GM23248 (cell line): ENCODE data around the gene C1orf53. TPM values are rescaled to one million over a fixed set of nuclear protein-coding genes. Genes with fewer than 3 reads are reported as not detected.
"Not testable (repeated sequence)": the region's sequence is repeated elsewhere in the genome, so short reads cannot be mapped to it uniquely, and the experiment has no call there.

Experiments
- DNase-seq: peaks from one replicate; pipeline ENCODE4 v3.0.0-alpha.2; 2015
- H2AFZ ChIP-seq: fragments of 200-600 bp; sonication (generic); 2 replicates; pipeline ENCODE4 v1.6.1; 2016; ENCODE audit warnings: antibody characterized with exemption
- H3F3A ChIP-seq: fragments of 200-600 bp; sonication (generic); 2 replicates; pipeline ENCODE4 v1.6.1; 2016; ENCODE audit warnings: mild to moderate bottlenecking, antibody characterized with exemption, mixed run types; ENCODE audit not compliant: insufficient read depth
- H3K27ac ChIP-seq: fragments of 200-600 bp; sonication (generic); 2 replicates; pipeline ENCODE4 v1.5.1; 2016; ENCODE audit warnings: mild to moderate bottlenecking
- H3K27me3 ChIP-seq: fragments of 200-600 bp; sonication (generic); replicated peaks from 2 replicates; pipeline ENCODE4 v1.6.1; 2016; ENCODE audit warnings: mild to moderate bottlenecking; ENCODE audit not compliant: insufficient read depth
- H3K36me3 ChIP-seq: fragments of 200-600 bp; sonication (generic); 2 replicates; pipeline ENCODE4 v1.6.1; 2016; ENCODE audit warnings: low read depth, mild to moderate bottlenecking
- H3K4me1 ChIP-seq: fragments of 200-600 bp; sonication (generic); 2 replicates; pipeline ENCODE4 v1.6.1; 2016; ENCODE audit warnings: mild to moderate bottlenecking; ENCODE audit not compliant: insufficient read depth
- H3K4me2 ChIP-seq: fragments of 200-600 bp; sonication (generic); one replicate; pipeline ENCODE4 v1.6.1; 2016; ENCODE audit warnings: mild to moderate bottlenecking; ENCODE audit not compliant: unreplicated experiment
- H3K4me3 ChIP-seq: fragments of 200-600 bp; sonication (generic); 2 replicates; pipeline ENCODE4 v1.5.1; 2016; ENCODE audit warnings: mild to moderate bottlenecking
- H3K79me2 ChIP-seq: fragments of 200-600 bp; sonication (generic); 2 replicates; pipeline ENCODE4 v1.6.1; 2016; ENCODE audit warnings: mild to moderate bottlenecking; ENCODE audit not compliant: insufficient read depth
- H3K9ac ChIP-seq: fragments of 200-600 bp; sonication (generic); 2 replicates; pipeline ENCODE4 v1.6.1; 2016; ENCODE audit warnings: mild to moderate bottlenecking
- H3K9me2 ChIP-seq: fragments of 200-600 bp; sonication (generic); 2 replicates; pipeline ENCODE4 v1.6.1; 2016; ENCODE audit warnings: mixed run types, mild to moderate bottlenecking, moderate library complexity; ENCODE audit not compliant: insufficient read depth
- H3K9me3 ChIP-seq: fragments of 200-600 bp; sonication (generic); one replicate; pipeline ENCODE4 v1.6.1; 2017; ENCODE audit warnings: low read depth
- H4K20me1 ChIP-seq: fragments of 200-600 bp; sonication (generic); 2 replicates; pipeline ENCODE4 v1.6.0; 2016; ENCODE audit not compliant: insufficient read depth
- EZH2 ChIP-seq: fragments of 200-600 bp; sonication (generic); IDR thresholded peaks from 2 replicates; pipeline ENCODE4 v1.6.1; 2018; ENCODE audit warnings: antibody characterized with exemption, mild to moderate bottlenecking; ENCODE audit not compliant: insufficient read depth, poor library complexity, severe bottlenecking
- EZH2phosphoT487 ChIP-seq: fragments of 200-600 bp; sonication (generic); IDR thresholded peaks from 2 replicates; pipeline ENCODE4 v1.6.1; 2018; ENCODE audit warnings: antibody characterized with exemption, moderate library complexity, mild to moderate bottlenecking, low read depth; ENCODE audit not compliant: insufficient read depth
- WGBS, 2 experiments: methylation state at CpG; one replicate each; pipeline ENCODE4 v1.1.6; 2015 to 2017; ENCODE audit warnings: low lambda C conversion rate in 2 of 2, low coverage in 1 of 2; ENCODE audit errors: missing lambda C conversion rate in 2 of 2; 5-methylcytosine and 5-hydroxymethylcytosine counted together
- in situ Hi-C: fragments of 300-500 bp; cut with MboI; formaldehyde crosslinking; loops from 2 replicates; pipeline ENCODE4 v1.15.0; 2020
- polyA plus RNA-seq: library from polyadenylated mRNA; unstranded; fragments of >200 nt; fragmentation: Nextera tagmentation; extraction: Ambion mirVana; gene quantifications from 2 replicates; pipeline ENCODE4 v1.2.1, GENCODE V29; 2016
- total RNA-seq: library from RNA; depleted of rRNA; stranded (reverse); fragments of >200 nt; shearing (Covaris generic); gene quantifications from 2 replicates; pipeline ENCODE4 v1.2.3, GENCODE V29; 2014; rRNA removed

Gene C1orf53
- total RNA-seq (17.3 and 90.2 TPM in 2 replicates), polyA plus RNA-seq (39.8 and 41.9 TPM in 2 replicates)

- Histone ChIP-seq H3K9me2 (no peaks in the 10 kb centered on the region), H3K27ac (peak within 1 kb of the TSS; percentile 77), H3K9ac (peak within 1 kb of the TSS; percentile 82), H3K27me3 (no peaks in the 10 kb centered on the region), H2AFZ (peak within 1 kb of the TSS; percentile 99), H3F3A (no peaks in the 10 kb centered on the region), H3K4me2 (peak within 1 kb of the TSS; percentile 84), H3K36me3 (no peaks in the 10 kb centered on the region), H3K4me3 (peak within 1 kb of the TSS; percentile 90), H3K4me1 (peaks cover 11% of the 10 kb centered on the region), H3K79me2 (no peaks in the 10 kb centered on the region; the same call in 1 of the 2 replicates), H4K20me1 (no peaks in the 10 kb centered on the region), H3K9me3 (no peaks in the 10 kb centered on the region)
- 1 to 2% methylated on average over 62 to 74 of the region's 90 CpGs for WGBS, 2 experiments
- in situ Hi-C loops = loop anchor here (25.0 kb wide), 2 partner anchors 560 to 785 kb away; no protein-coding TSS in a partner anchor
- TF ChIP-seq EZH2phosphoT487 = no peak
- TF ChIP-seq EZH2 = no peak
- DNase-seq = peak; percentile 97
These were observed at the start of gene C1orf53 for GRCh38 chr1:197902454-197903195. C1orf53 (plus strand) TSS chr1:197902630; CDS start chr1:197902650, 20 bp downstream.

GRCh38 chr1:197855751-197856150 is 46.7 kb upstream of the C1orf53 start:
- H3K4me1 ChIP-seq, H3K4me2 ChIP-seq, H3K9me2 ChIP-seq, H4K20me1 ChIP-seq, H3K9ac ChIP-seq, H3K36me3 ChIP-seq, H3K9me3 ChIP-seq, H2AFZ ChIP-seq, H3F3A ChIP-seq, in situ Hi-C loops, H3K27ac ChIP-seq, H3K79me2 ChIP-seq, H3K4me3 ChIP-seq, DNase-seq, H3K27me3 ChIP-seq: not testable (repeated sequence)
- WGBS, 2 experiments = 57 to 66% methylated on average over 2 of the region's 2 CpGs

- 0 out of 2 replicates have a peak, but pooled peaks cover 7% of the 10 kb centered on the region for H3F3A ChIP-seq
- no peaks in the 10 kb centered on the region for H3K9me3 ChIP-seq
- in situ Hi-C loops = no loop called here
- no peaks in the 10 kb centered on the region for H4K20me1 ChIP-seq
- no peaks in the 10 kb centered on the region for H3K79me2 ChIP-seq
- no peak for TF ChIP-seq EZH2
- TF ChIP-seq EZH2phosphoT487 = no peak
- no peak overlapping the region for H3K27ac ChIP-seq
- WGBS, 2 experiments = 86 to 95% methylated on average over 2 of the region's 2 CpGs
- no peaks in the 10 kb centered on the region for H3K36me3 ChIP-seq
- H2AFZ ChIP-seq = no peak overlapping the region
- H3K4me2 ChIP-seq = no peak overlapping the region
- peaks cover 5% of the 10 kb centered on the region; the same call in 1 of the 2 replicates for H3K4me1 ChIP-seq
- no peaks in the 10 kb centered on the region for H3K27me3 ChIP-seq
- no peak overlapping the region for H3K9ac ChIP-seq
- H3K9me2 ChIP-seq = no peaks in the 10 kb centered on the region
- no peak overlapping the region for H3K4me3 ChIP-seq
- no peak for DNase-seq
These were observed 45.0 kb upstream of the C1orf53 start for GRCh38 chr1:197857477-197857876.

GRCh38 chr1:197859024-197859423 is 43.4 kb upstream of the C1orf53 start:
- Histone ChIP-seq H3K36me3 (no peaks in the 10 kb centered on the region), H3K27ac (no peak overlapping the region), H3K4me1 (peaks cover 10% of the 10 kb centered on the region; the same call in 1 of the 2 replicates), H3K27me3 (no peaks in the 10 kb centered on the region), H3K4me2 (no peak overlapping the region), H3K9me3 (no peaks in the 10 kb centered on the region), H3K9me2 (no peaks in the 10 kb centered on the region), H3K79me2 (no peaks in the 10 kb centered on the region), H4K20me1 (no peaks in the 10 kb centered on the region), H2AFZ (no peak overlapping the region), H3F3A (0 out of 2 replicates have a peak, but pooled peaks cover 7% of the 10 kb centered on the region), H3K4me3 (no peak overlapping the region), H3K9ac (no peak overlapping the region)
- no peak for DNase-seq
- in situ Hi-C loops = no loop called here
- TF ChIP-seq EZH2 = no peak
- no peak for TF ChIP-seq EZH2phosphoT487
- 92 to 93% methylated on average over 1 of the region's 1 CpG for WGBS, 2 experiments
